ENCODE results near the gene GRID2. TPM values are rescaled to one million over a fixed set of nuclear protein-coding genes. Genes with fewer than 3 reads are reported as not detected.

The GRID2 gene
- total and polyA plus RNA-seq, 2 donors (not counting 1 experiment from before 2014, with no cell fraction given) = under 0.01 to 0.02 TPM

GRCh38 chr4:93740890-93741289 is 1437.1 kb downstream of the GRID2 start:
- H3K4me3 ChIP-seq (replicated peaks in 1 of 4; ENCODE audit: control extremely low read depth in 1 of 4, insufficient read depth in 1 of 4, low read depth in 3 of 4, low read length in 4 of 4) = no peak overlapping the region
- H2AFZ ChIP-seq (ENCODE audit: low read length) = no peak overlapping the region
- no peak overlapping the region for H3K4me2 ChIP-seq (ENCODE audit: extremely low read depth, insufficient read depth, low read length)
- no peaks in the 10 kb centered on the region for H3K4me1 ChIP-seq (ENCODE audit: control insufficient read depth, extremely low read depth, insufficient read depth, low read length)
- H3K36me3 ChIP-seq (ENCODE audit: control insufficient read depth, insufficient read depth, low read length) = no peaks in the 10 kb centered on the region
- no peak for DNase-seq (ENCODE audit: low read depth in 2 of 2)
- no peaks in the 10 kb centered on the region for H3K27me3 ChIP-seq (ENCODE audit: control insufficient read depth, insufficient read depth, low read length)
- H4K20me1 ChIP-seq (ENCODE audit: control insufficient read depth, extremely low read depth, insufficient read depth, low read length) = no peaks in the 10 kb centered on the region
- H3K9me3 ChIP-seq (ENCODE audit: control insufficient read depth, insufficient read depth, low read depth, low read length) = no peaks in the 10 kb centered on the region
- H3K79me2 ChIP-seq (ENCODE audit: control insufficient read depth, insufficient read depth, low read length) = no peaks in the 10 kb centered on the region
- H3K9ac ChIP-seq (ENCODE audit: insufficient read depth, low read length) = no peak overlapping the region
- H3K27ac ChIP-seq (ENCODE audit: insufficient read depth, low read length) = no peak overlapping the region
- TF ChIP-seq, protein P1, sequence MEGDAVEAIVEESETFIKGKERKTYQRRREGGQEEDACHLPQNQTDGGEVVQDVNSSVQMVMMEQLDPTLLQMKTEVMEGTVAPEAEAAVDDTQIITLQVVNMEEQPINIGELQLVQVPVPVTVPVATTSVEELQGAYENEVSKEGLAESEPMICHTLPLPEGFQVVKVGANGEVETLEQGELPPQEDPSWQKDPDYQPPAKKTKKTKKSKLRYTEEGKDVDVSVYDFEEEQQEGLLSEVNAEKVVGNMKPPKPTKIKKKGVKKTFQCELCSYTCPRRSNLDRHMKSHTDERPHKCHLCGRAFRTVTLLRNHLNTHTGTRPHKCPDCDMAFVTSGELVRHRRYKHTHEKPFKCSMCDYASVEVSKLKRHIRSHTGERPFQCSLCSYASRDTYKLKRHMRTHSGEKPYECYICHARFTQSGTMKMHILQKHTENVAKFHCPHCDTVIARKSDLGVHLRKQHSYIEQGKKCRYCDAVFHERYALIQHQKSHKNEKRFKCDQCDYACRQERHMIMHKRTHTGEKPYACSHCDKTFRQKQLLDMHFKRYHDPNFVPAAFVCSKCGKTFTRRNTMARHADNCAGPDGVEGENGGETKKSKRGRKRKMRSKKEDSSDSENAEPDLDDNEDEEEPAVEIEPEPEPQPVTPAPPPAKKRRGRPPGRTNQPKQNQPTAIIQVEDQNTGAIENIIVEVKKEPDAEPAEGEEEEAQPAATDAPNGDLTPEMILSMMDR (conservative IDR thresholded peaks at IDR 0.05 in 1 of 2, IDR thresholded peaks at IDR 0.05 in 1 of 2; ENCODE audit: low read depth in 1 of 2, low read length in 2 of 2) = no peak
- TF ChIP-seq EZH2 (IDR thresholded peaks at IDR 0.05; ENCODE audit: low read length, missing control alignments) = no peak

- no peak for DNase-seq (ENCODE audit: low read depth in 2 of 2)
- H3K36me3 ChIP-seq (ENCODE audit: control insufficient read depth, insufficient read depth, low read length) = no peaks in the 10 kb centered on the region
- no peak overlapping the region for H2AFZ ChIP-seq (ENCODE audit: low read length)
- H3K4me3 ChIP-seq (replicated peaks in 1 of 4; ENCODE audit: control extremely low read depth in 1 of 4, insufficient read depth in 1 of 4, low read depth in 3 of 4, low read length in 4 of 4) = no peak overlapping the region
- no peaks in the 10 kb centered on the region for H4K20me1 ChIP-seq (ENCODE audit: control insufficient read depth, extremely low read depth, insufficient read depth, low read length)
- no peaks in the 10 kb centered on the region for H3K9me3 ChIP-seq (ENCODE audit: control insufficient read depth, insufficient read depth, low read depth, low read length)
- no peak overlapping the region for H3K4me2 ChIP-seq (ENCODE audit: extremely low read depth, insufficient read depth, low read length)
- no peak overlapping the region for H3K27ac ChIP-seq (ENCODE audit: insufficient read depth, low read length)
- no peaks in the 10 kb centered on the region for H3K4me1 ChIP-seq (ENCODE audit: control insufficient read depth, extremely low read depth, insufficient read depth, low read length)
- TF ChIP-seq, protein P1 (conservative IDR thresholded peaks at IDR 0.05 in 1 of 2, IDR thresholded peaks at IDR 0.05 in 1 of 2; ENCODE audit: low read depth in 1 of 2, low read length in 2 of 2) = no peak
- TF ChIP-seq EZH2 (IDR thresholded peaks at IDR 0.05; ENCODE audit: low read length, missing control alignments) = no peak
- H3K79me2 ChIP-seq (ENCODE audit: control insufficient read depth, insufficient read depth, low read length) = no peaks in the 10 kb centered on the region
- H3K27me3 ChIP-seq (ENCODE audit: control insufficient read depth, insufficient read depth, low read length) = no peaks in the 10 kb centered on the region
- no peak overlapping the region for H3K9ac ChIP-seq (ENCODE audit: insufficient read depth, low read length)
Measured at GRCh38 chr4:93743022-93743421, 1439.3 kb downstream of the GRID2 start.

DNA sequence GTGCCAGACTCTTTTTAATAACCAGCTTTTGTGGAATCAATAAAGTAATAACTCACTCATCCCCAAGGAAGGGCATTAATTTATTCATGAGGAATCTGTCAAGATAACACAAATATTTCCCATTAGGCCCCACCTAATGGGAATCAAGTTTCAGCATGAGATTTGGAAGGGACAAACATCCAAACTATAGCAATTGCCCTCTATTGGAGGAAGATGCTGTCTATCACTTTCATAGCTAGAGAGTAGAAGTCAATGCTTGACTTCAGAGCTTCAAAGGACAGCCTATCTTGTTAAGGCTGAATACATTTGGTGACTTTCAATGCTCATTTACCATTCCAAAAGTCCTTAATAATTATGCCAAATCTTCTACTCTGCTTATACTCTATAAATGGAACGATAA is 1439.9 kb downstream of the GRID2 start:
- no peak for DNase-seq (ENCODE audit: low read depth in 2 of 2)
- no peak for TF ChIP-seq EZH2 (IDR thresholded peaks at IDR 0.05; ENCODE audit: low read length, missing control alignments)
- Histone ChIP-seq H3K4me1 (ENCODE audit: control insufficient read depth, extremely low read depth, insufficient read depth, low read length) (no peaks in the 10 kb centered on the region), H3K9ac (ENCODE audit: insufficient read depth, low read length) (no peak overlapping the region), H3K27ac (ENCODE audit: insufficient read depth, low read length) (no peak overlapping the region), H3K36me3 (ENCODE audit: control insufficient read depth, insufficient read depth, low read length) (no peaks in the 10 kb centered on the region), H4K20me1 (ENCODE audit: control insufficient read depth, extremely low read depth, insufficient read depth, low read length) (no peaks in the 10 kb centered on the region), H3K79me2 (ENCODE audit: control insufficient read depth, insufficient read depth, low read length) (no peaks in the 10 kb centered on the region), H3K9me3 (ENCODE audit: control insufficient read depth, insufficient read depth, low read depth, low read length) (no peaks in the 10 kb centered on the region), H3K27me3 (ENCODE audit: control insufficient read depth, insufficient read depth, low read length) (no peaks in the 10 kb centered on the region), H3K4me2 (ENCODE audit: extremely low read depth, insufficient read depth, low read length) (no peak overlapping the region), H3K4me3 (replicated peaks in 1 of 4; ENCODE audit: control extremely low read depth in 1 of 4, insufficient read depth in 1 of 4, low read depth in 3 of 4, low read length in 4 of 4) (no peak overlapping the region), H2AFZ (ENCODE audit: low read length) (no peak overlapping the region)

All from fibroblast of lung (primary cell).